ENCODE measurements around the gene MATN1. TPM values are rescaled to one million over a fixed set of nuclear protein-coding genes. Genes with fewer than 3 reads are reported as not detected.

The MATN1 gene
- total RNA-seq, 2 donors from 2014 or later: not detected

DNA sequence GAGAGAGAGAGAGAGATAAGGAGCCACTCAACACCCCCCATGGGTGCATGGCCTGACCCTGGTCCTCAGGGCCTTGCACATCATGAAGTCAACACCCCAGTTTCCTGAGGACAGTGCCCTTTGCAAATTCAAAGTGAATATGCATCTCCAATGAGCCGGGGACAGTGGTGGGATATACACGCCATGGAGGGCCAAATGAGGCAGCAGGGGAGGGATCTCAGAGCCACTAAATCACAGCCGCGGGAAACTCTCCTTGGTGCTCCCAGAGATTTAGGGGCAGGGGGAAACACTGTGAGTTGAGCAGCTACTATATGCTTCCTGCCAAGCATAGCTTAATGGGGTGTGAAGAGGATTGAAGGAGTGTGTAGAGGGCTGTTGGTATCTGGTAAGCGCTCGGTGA is 35.5 kb downstream of the MATN1 start:
- Histone ChIP-seq H3K4me1 (ENCODE audit: control insufficient read depth, insufficient read depth, low read length) (peaks cover 30% of the 10 kb centered on the region), H3K27ac (ENCODE audit: low read depth, low read length) (no peak overlapping the region), H3K9ac (ENCODE audit: extremely low read depth, low read length, poor library complexity, severe bottlenecking) (no peak overlapping the region), H3K36me3 (ENCODE audit: control insufficient read depth, insufficient read depth, low read length) (no peaks in the 10 kb centered on the region), H3K27me3 (ENCODE audit: control insufficient read depth, insufficient read depth, low read length, poor library complexity, severe bottlenecking) (peaks cover 13% of the 10 kb centered on the region), H3K4me3 (ENCODE audit: low read length) (no peak overlapping the region), H3K9me3 (ENCODE audit: control insufficient read depth, low read length) (no peaks in the 10 kb centered on the region)
- H3K9me3 Mint-ChIP-seq: no peaks in the 10 kb centered on the region
- peaks cover 43% of the 10 kb centered on the region for H3K4me1 Mint-ChIP-seq
- no peaks in the 10 kb centered on the region for H3K36me3 Mint-ChIP-seq (ENCODE audit: low read depth)
- DNase-seq: peak; percentile 30
- no peak overlapping the region for H3K4me3 Mint-ChIP-seq
- peaks cover 16% of the 10 kb centered on the region for H3K27me3 Mint-ChIP-seq (ENCODE audit: insufficient read depth)
- TF ChIP-seq CTCF (conservative IDR thresholded peaks at IDR 0.05): no peak
- H3K27ac Mint-ChIP-seq: no peak overlapping the region
- 93 to 96% methylated on average over 2 to 6 of the region's 6 CpGs for WGBS, 2 experiments (ENCODE audit: insufficient coverage in 1 of 2, insufficient read length in 1 of 2)

DNA sequence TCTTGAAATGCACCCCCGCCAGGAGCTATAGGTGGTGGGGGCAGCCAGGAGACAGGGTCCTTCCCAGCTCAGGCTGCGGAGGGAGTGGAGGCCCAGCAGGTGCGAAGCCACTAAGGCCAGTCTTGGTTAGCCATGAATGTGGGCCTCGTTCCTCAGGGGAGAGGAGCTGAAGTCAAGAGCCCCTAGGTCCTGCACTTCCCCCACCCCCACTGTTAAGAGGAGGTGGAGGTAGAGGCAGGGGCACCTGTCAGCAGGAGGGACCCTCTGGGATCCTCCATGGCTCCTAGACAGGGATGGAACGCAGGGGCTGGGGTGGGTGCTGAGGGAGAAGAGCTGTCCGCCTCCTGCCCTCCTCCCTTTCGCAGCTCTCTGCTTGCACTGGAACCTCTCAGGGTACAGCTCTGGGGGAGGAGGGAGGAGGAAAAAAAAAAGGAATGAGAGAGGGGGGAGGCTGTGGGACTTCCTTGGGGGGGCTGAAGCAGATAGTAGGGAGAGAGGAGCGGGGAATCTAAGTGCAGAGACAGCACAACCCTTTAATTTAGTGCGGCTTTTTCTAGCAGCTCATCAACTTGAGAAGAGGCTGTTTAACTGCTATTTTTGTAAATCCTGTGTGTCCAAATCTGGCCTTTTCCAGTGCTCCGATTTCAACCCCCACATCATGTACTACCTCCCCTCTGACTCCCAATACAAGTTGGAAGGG is 37.0 kb downstream of the MATN1 start:
- Histone ChIP-seq H3K4me1 (ENCODE audit: control insufficient read depth, insufficient read depth, low read length) (peaks cover 27% of the 10 kb centered on the region), H3K9ac (ENCODE audit: extremely low read depth, low read length, poor library complexity, severe bottlenecking) (no peak overlapping the region), H3K9me3 (ENCODE audit: control insufficient read depth, low read length) (no peaks in the 10 kb centered on the region), H3K4me3 (ENCODE audit: low read length) (no peak overlapping the region), H3K27me3 (ENCODE audit: control insufficient read depth, insufficient read depth, low read length, poor library complexity, severe bottlenecking) (peaks cover 13% of the 10 kb centered on the region), H3K27ac (ENCODE audit: low read depth, low read length) (no peak overlapping the region), H3K36me3 (ENCODE audit: control insufficient read depth, insufficient read depth, low read length) (no peaks in the 10 kb centered on the region)
- no peak for TF ChIP-seq CTCF (conservative IDR thresholded peaks at IDR 0.05)
- H3K4me1 Mint-ChIP-seq: peaks cover 36% of the 10 kb centered on the region
- peaks cover 21% of the 10 kb centered on the region for H3K27me3 Mint-ChIP-seq (ENCODE audit: insufficient read depth)
- H3K27ac Mint-ChIP-seq: peak overlapping the region; percentile 48
- WGBS, 2 experiments (ENCODE audit: insufficient coverage in 1 of 2, insufficient read length in 1 of 2): 85 to 100% methylated on average over 2 to 10 of the region's 10 CpGs
- peak overlapping the region; percentile 39 for H3K4me3 Mint-ChIP-seq
- no peaks in the 10 kb centered on the region for H3K9me3 Mint-ChIP-seq
- peak; percentile 60 for DNase-seq
- no peaks in the 10 kb centered on the region for H3K36me3 Mint-ChIP-seq (ENCODE audit: low read depth)

DNA sequence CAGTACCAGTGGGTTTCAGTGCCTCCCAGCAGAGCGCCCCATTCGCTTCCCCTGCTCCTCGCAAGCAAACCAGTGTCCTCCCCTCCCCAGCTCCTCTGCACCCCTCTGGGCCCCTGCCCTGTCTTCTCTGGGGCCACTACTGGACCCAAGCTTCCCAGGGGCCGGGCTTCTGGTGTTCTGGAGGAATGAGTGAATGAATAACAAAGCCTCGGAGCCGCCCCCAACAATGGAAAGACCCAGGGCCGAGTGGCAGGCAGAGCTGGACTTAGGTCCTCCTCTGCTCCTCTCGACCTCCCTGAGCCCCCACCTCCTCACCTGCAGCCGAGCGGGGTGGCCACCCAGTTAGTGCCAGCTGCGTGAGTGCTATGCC is 37.6 kb downstream of the MATN1 start:
- WGBS, 2 experiments (ENCODE audit: insufficient coverage in 1 of 2, insufficient read length in 1 of 2): 40 to 46% methylated on average over 3 to 10 of the region's 11 CpGs
- H3K27me3 Mint-ChIP-seq (ENCODE audit: insufficient read depth): peaks cover 21% of the 10 kb centered on the region
- no peak overlapping the region for H3K9ac ChIP-seq (ENCODE audit: extremely low read depth, low read length, poor library complexity, severe bottlenecking)
- H3K9me3 Mint-ChIP-seq: peaks cover under 1% of the 10 kb centered on the region
- H3K9me3 ChIP-seq (ENCODE audit: control insufficient read depth, low read length): peaks cover 5% of the 10 kb centered on the region
- H3K4me1 Mint-ChIP-seq: peaks cover 31% of the 10 kb centered on the region
- H3K36me3 Mint-ChIP-seq (ENCODE audit: low read depth): no peaks in the 10 kb centered on the region
- no peak for TF ChIP-seq CTCF (conservative IDR thresholded peaks at IDR 0.05)
- peak overlapping the region; percentile 48 for H3K27ac Mint-ChIP-seq
- peaks cover 13% of the 10 kb centered on the region for H3K27me3 ChIP-seq (ENCODE audit: control insufficient read depth, insufficient read depth, low read length, poor library complexity, severe bottlenecking)
- peak overlapping the region; percentile 39 for H3K4me3 Mint-ChIP-seq
- H3K27ac ChIP-seq (ENCODE audit: low read depth, low read length): no peak overlapping the region
- no peak for DNase-seq
- no peak overlapping the region for H3K4me3 ChIP-seq (ENCODE audit: low read length)
- H3K4me1 ChIP-seq (ENCODE audit: control insufficient read depth, insufficient read depth, low read length): peaks cover 21% of the 10 kb centered on the region
- no peaks in the 10 kb centered on the region for H3K36me3 ChIP-seq (ENCODE audit: control insufficient read depth, insufficient read depth, low read length)
